Mammary epithelial cell (primary cell): ENCODE data around the gene TRIP13.

ENCODE experiments used
- CTCF ChIP-seq, 2 donors: IDR thresholded peaks in 1 of 2; conservative IDR thresholded peaks in 1 of 2; 2 replicates each; pipeline ENCODE4 v1.5.1; 2011 to 2012; ENCODE audit warnings: inconsistent platforms in 2 of 2, low read length in 2 of 2, mild to moderate bottlenecking in 2 of 2, control low read depth in 1 of 2, low read depth in 1 of 2; ENCODE audit not compliant: insufficient read depth in 1 of 2; ENCODE audit errors: extremely low read depth in 1 of 2
- EZH2 ChIP-seq: IDR thresholded peaks from 2 replicates; pipeline ENCODE4 v1.6.1; 2012; ENCODE audit warnings: low read length, inconsistent platforms, borderline replicate concordance

- TF ChIP-seq CTCF (conservative IDR thresholded peaks at IDR 0.05 in 1 of 2, IDR thresholded peaks at IDR 0.05 in 1 of 2; ENCODE audit: extremely low read depth in 1 of 2, insufficient read depth in 1 of 2, low read depth in 1 of 2, low read length in 2 of 2), result no peak
- no peak for TF ChIP-seq EZH2
Observed at GRCh38 chr5:949815-950560, 57.3 kb downstream of the TRIP13 start.
